CD4-positive, alpha-beta T cell treated with Interleukin-15 for 4 hours (primary cell): Measurements from ENCODE around the gene TRPM8.

ENCODE experiments used
- DNase-seq: peaks from one replicate; pipeline ENCODE4 v3.0.0-alpha.2; 2020; ENCODE audit warnings: low spot score

The TRPM8 gene

DNA sequence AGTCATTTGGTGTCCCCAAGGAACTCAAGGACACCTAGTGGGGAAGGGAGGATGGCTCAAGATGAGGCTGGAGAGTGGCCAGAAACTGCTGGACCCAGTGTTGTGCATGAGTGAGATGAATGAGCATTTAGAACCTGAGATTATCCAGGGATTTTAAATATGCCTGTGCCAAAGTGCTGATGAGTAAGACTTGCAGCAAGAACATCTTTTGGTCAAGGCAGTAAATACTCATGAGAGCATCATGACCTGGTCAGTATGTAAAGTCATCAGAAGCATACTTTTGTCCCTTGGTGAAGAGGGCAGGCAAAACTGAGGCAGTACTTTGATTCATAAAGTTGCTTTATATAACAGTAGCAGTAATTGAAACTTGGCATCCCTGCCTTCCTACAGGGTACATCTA is 130.2 kb downstream of the TRPM8 start:
- no peak for DNase-seq

DNA sequence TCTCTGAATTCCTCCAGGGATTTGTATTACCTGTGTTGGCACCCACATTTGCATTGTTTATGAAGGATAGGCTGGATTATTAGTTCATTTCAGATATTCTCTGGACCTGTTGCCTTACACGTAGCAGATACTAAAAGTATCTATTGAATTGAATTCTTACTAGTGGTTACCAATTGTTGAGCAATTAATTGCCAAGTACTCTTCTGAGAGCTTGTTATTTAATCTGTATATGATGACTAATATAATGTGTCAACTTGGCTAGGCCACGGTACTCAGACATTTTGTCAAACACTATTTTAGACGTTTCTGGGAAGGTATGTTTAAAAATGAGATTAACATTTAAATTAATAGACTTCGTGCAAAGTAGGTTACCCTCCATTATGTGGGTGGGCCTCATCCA is 130.9 kb downstream of the TRPM8 start:
- no peak for DNase-seq

DNA sequence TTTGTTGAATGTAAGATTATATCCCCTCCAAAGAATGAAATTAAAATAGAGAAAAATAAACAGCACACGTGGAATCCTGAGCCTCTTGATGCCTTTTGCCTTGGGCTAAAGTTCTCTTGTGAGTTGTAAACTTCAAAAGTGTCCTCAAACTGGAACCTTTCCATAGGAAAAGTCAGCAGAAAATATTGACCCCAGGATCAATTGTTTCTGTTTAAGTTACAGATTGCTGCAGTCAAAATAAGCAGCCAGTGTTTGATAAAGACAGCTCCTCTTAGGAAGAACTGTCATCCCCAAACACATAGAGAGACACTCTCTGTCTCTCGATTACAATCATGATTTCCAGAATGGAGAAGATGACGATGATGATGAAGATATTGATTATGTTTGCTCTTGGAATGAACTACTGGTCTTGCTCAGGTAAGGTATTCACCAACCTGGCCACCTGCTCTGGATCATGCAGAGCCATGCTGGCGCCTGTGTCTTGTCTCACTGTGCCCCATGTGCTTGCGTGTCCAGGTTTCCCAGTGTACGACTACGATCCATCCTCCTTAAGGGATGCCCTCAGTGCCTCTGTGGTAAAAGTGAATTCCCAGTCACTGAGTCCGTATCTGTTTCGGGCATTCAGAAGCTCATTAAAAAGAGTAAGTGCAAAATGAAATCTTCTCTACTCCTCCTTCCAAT is 133.4 kb downstream of the TRPM8 start, which contains the start of gene SPP2:
Gene SPP2, plus strand, starts transcription at position 248 of the 681 bp plus-strand sequence. Its CDS starts 85 bp downstream, at position 333.
- DNase-seq = no peak

DNA sequence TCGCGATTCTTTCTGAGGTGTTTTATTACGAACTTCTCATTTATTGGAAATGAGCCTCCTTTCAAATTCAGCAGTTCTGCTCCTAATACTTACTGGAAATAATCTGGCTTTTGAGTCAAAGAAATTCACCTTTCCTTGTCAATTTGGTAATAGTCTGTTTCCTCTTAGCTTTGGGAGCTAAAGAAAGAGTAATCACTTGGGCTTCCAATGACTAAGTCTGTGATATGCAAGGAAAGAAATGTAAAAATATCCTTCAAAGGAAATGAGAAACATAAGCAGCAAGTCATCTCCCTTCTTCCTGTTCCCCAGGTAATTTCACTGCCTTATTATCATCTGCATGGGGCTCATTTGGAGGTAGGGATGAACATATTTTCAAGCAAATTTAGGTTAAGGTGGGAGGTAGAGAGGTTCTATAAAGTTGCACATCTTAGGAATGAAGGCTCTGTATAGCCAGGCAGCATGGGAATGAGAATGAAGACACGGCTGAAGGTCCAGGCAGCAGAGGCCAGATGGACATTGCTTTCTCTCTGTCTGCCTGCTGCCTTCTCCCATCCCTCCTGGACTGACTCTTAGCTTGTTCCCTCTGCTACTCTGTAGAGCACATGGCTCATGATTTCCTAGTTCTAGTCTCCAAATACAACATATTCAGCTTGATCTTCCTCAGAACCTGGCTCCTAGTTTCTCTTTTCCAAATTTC is 134.3 kb downstream of the TRPM8 start:
- DNase-seq = no peak

GRCh38 chr2:234058881-234059280 is 141.7 kb downstream of the TRPM8 start:
- DNase-seq = no peak

DNA sequence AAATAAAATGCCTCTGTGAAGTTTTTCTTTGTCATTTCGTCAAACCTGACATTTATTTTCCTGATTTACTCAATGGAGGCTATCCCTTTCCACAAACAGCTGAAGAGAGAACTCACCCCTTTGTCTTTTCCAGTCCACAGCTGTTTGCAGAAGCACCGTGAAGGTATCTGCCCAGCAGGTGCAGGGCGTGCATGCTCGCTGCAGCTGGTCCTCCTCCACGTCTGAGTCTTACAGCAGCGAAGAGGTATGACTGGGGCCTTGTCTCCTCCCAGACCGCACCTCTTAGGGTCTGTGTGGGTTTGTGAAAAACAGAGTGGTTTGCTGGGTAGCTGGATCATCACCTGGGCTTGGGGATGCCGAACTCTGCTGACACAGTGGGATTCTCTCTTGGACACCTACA is 143.1 kb downstream of the TRPM8 start:
- DNase-seq = no peak

- no peak for DNase-seq
These were observed 144.6 kb downstream of the TRPM8 start for GRCh38 chr2:234061624-234062257.

GRCh38 chr2:234066587-234066986 is 149.4 kb downstream of the TRPM8 start:
- no peak for DNase-seq
